NCI-H82 (cell line): ENCODE measurements around the gene HECTD2.
A peak's percentile ranks its signal among the peaks of the same experiment; 100 is the strongest.
"Not testable (repeated sequence)": the region's sequence is repeated elsewhere in the genome, so short reads cannot be mapped to it uniquely, and the experiment has no call there.

Experiments used
- DNase-seq: peaks from one replicate; lab custom pipeline; 2025; lab: John Stamatoyannopoulos, UW

The HECTD2 gene

GRCh38 chr10:91537614-91538383 lies 127.7 kb downstream of the HECTD2 start:
- no peak for DNase-seq

GRCh38 chr10:91539930-91540329 lies 129.8 kb downstream of the HECTD2 start:
- DNase-seq, result no peak

- DNase-seq, result no peak
These were observed 130.6 kb downstream of the HECTD2 start for GRCh38 chr10:91540733-91541132.

- DNase-seq, result no peak
These were observed 131.3 kb downstream of the HECTD2 start for GRCh38 chr10:91541481-91541880.

- no peak for DNase-seq
These were observed 135.2 kb downstream of the HECTD2 start for GRCh38 chr10:91545384-91545783.

GRCh38 chr10:91545838-91546237 lies 135.7 kb downstream of the HECTD2 start:
- no peak for DNase-seq

- no peak for DNase-seq
These were observed 139.1 kb downstream of the HECTD2 start for GRCh38 chr10:91549262-91549661.

- DNase-seq, result no peak
These were observed 139.9 kb downstream of the HECTD2 start for GRCh38 chr10:91550021-91550420.

GRCh38 chr10:91551856-91552255 lies 141.7 kb downstream of the HECTD2 start:
- DNase-seq, result peak; percentile 63

- DNase-seq, result peak; percentile 15
These were observed 142.3 kb downstream of the HECTD2 start for GRCh38 chr10:91552274-91553095.

- DNase-seq, result no peak
These were observed 145.3 kb downstream of the HECTD2 start for GRCh38 chr10:91555455-91555854.

GRCh38 chr10:91556691-91557566 lies 146.8 kb downstream of the HECTD2 start:
- DNase-seq, result no peak

GRCh38 chr10:91557651-91558111 lies 147.5 kb downstream of the HECTD2 start:
- no peak for DNase-seq

- no peak for DNase-seq
These were observed 148.3 kb downstream of the HECTD2 start for GRCh38 chr10:91558473-91558872.

- DNase-seq, result no peak
These were observed 149.0 kb downstream of the HECTD2 start for GRCh38 chr10:91559169-91559568.

- DNase-seq, result no peak
These were observed 149.6 kb downstream of the HECTD2 start for GRCh38 chr10:91559750-91560149.

GRCh38 chr10:91560827-91561226 lies 150.7 kb downstream of the HECTD2 start:
- DNase-seq, result not testable (repeated sequence)

GRCh38 chr10:91562839-91563581 lies 152.9 kb downstream of the HECTD2 start:
- DNase-seq, result no peak

- DNase-seq, result no peak
These were observed 153.9 kb downstream of the HECTD2 start for GRCh38 chr10:91564026-91564425.
